Liver (tissue), 9 donors: Measurements from ENCODE around the gene ADK. TPM values are rescaled to one million over a fixed set of nuclear protein-coding genes. Genes with fewer than 3 reads are reported as not detected.
"Not testable (repeated sequence)": the region's sequence is repeated elsewhere in the genome, so short reads cannot be mapped to it uniquely, and the experiment has no call there.

Experiments
- DNase-seq: peaks from one replicate; pipeline ENCODE4 v3.0.0-alpha.2; 2017; ENCODE audit warnings: low spot score
- H3K27ac ChIP-seq, 2 donors: one replicate each; pipeline ENCODE4 v1.7.0; 2013; ENCODE audit warnings: inconsistent platforms in 2 of 2, low read length in 2 of 2, control low read depth in 1 of 2, low read depth in 1 of 2, mild to moderate bottlenecking in 1 of 2
- H3K27me3 ChIP-seq, 4 donors: one replicate each; pipeline versions ENCODE4 v1.6.1 to v1.7.0; 2013; ENCODE audit warnings: low read length in 3 of 4, inconsistent platforms in 1 of 4, mild to moderate bottlenecking in 1 of 4, moderate library complexity in 1 of 4; ENCODE audit not compliant: control insufficient read depth in 4 of 4, insufficient read depth in 4 of 4
- H3K36me3 ChIP-seq, 4 donors: one replicate each; pipeline versions ENCODE4 v1.6.1 to v1.7.0; 2013; ENCODE audit warnings: low read length in 3 of 4, mild to moderate bottlenecking in 3 of 4, low read depth in 1 of 4, moderate library complexity in 1 of 4; ENCODE audit not compliant: control insufficient read depth in 4 of 4, insufficient read depth in 3 of 4
- H3K4me1 ChIP-seq, 4 donors: one replicate each; pipeline versions ENCODE4 v1.6.1 to v1.7.0; 2013; ENCODE audit warnings: low read length in 3 of 4, mild to moderate bottlenecking in 3 of 4, moderate library complexity in 1 of 4; ENCODE audit not compliant: control insufficient read depth in 4 of 4, insufficient read depth in 4 of 4
- H3K4me3 ChIP-seq, 3 donors: one replicate each; pipeline versions ENCODE4 v1.6.1 to v1.7.0; 2013; ENCODE audit warnings: low read length in 3 of 3, control low read depth in 1 of 3, low read depth in 1 of 3, mild to moderate bottlenecking in 1 of 3
- H3K9ac ChIP-seq, 2 donors: one replicate each; pipeline ENCODE4 v1.7.0; 2013; ENCODE audit warnings: low read length in 2 of 2, mild to moderate bottlenecking in 2 of 2, moderate library complexity in 2 of 2, control low read depth in 1 of 2, low read depth in 1 of 2
- H3K9me3 ChIP-seq, 4 donors: one replicate each; pipeline versions ENCODE4 v1.6.1 to v1.7.0; 2013; ENCODE audit warnings: low read length in 3 of 4; ENCODE audit not compliant: control insufficient read depth in 4 of 4
- ATF3 ChIP-seq: IDR thresholded peaks from 2 replicates; pipeline ENCODE4 v1.6.1; 2016; ENCODE audit warnings: antibody characterized with exemption
- CTCF ChIP-seq: fragments of 150-350 bp; IDR thresholded peaks from 2 replicates; pipeline ENCODE4 v1.5.1; 2017; ENCODE audit warnings: improper control_type of control experiment, low read depth, low read length; ENCODE audit not compliant: missing input control
- EGR1 ChIP-seq, 2 donors: IDR thresholded peaks; 2 replicates each; pipeline ENCODE4 v1.6.1; 2016 to 2018; ENCODE audit warnings: antibody characterized with exemption in 2 of 2, low read depth in 2 of 2
- FOXA1 ChIP-seq: IDR thresholded peaks from 2 replicates; pipeline ENCODE4 v1.6.1; 2016; ENCODE audit warnings: antibody characterized with exemption
- FOXA2 ChIP-seq: IDR thresholded peaks from 2 replicates; pipeline ENCODE4 v1.6.1; 2016; ENCODE audit warnings: antibody characterized with exemption
- GABPA ChIP-seq, 2 donors: IDR thresholded peaks in 1 of 2; conservative IDR thresholded peaks in 1 of 2; 2 replicates each; pipeline ENCODE4 v1.6.1; 2016; ENCODE audit warnings: antibody characterized with exemption in 2 of 2, mild to moderate bottlenecking in 1 of 2, moderate library complexity in 1 of 2
- HNF4A ChIP-seq, 2 donors: conservative IDR thresholded peaks; 2 replicates each; pipeline ENCODE4 v1.6.1; 2016; ENCODE audit warnings: antibody characterized with exemption in 2 of 2, mild to moderate bottlenecking in 2 of 2
- HNF4G ChIP-seq: IDR thresholded peaks from 2 replicates; pipeline ENCODE4 v1.6.1; 2016; ENCODE audit warnings: antibody characterized with exemption
- JUND ChIP-seq, 2 donors: IDR thresholded peaks; 2 replicates each; pipeline ENCODE4 v1.6.1; 2016; ENCODE audit warnings: antibody characterized with exemption in 2 of 2
- MAX ChIP-seq: IDR thresholded peaks from 2 replicates; pipeline ENCODE4 v1.6.1; 2016; ENCODE audit warnings: antibody characterized with exemption
- NR2F2 ChIP-seq: IDR thresholded peaks from 2 replicates; pipeline ENCODE4 v1.6.1; 2016; ENCODE audit warnings: antibody characterized with exemption
- RAD21 ChIP-seq, 2 donors: IDR thresholded peaks; 2 replicates each; pipeline ENCODE4 v1.6.1; 2016; ENCODE audit warnings: antibody characterized with exemption in 2 of 2, mild to moderate bottlenecking in 2 of 2
- RXRA ChIP-seq, 2 donors: IDR thresholded peaks; 2 replicates each; pipeline ENCODE4 v1.6.1; 2017 to 2018; ENCODE audit warnings: antibody characterized with exemption in 2 of 2, mild to moderate bottlenecking in 1 of 2
- SP1 ChIP-seq: IDR thresholded peaks from 2 replicates; pipeline ENCODE4 v1.6.1; 2018; ENCODE audit warnings: antibody characterized with exemption, mild to moderate bottlenecking
- TAF1 ChIP-seq: conservative IDR thresholded peaks from 2 replicates; pipeline ENCODE4 v1.6.1; 2016; ENCODE audit warnings: antibody characterized with exemption, mild to moderate bottlenecking
- YY1 ChIP-seq: IDR thresholded peaks from 2 replicates; pipeline ENCODE4 v1.6.1; 2016; ENCODE audit warnings: antibody characterized with exemption, mild to moderate bottlenecking
- ZBTB33 ChIP-seq: IDR thresholded peaks from 2 replicates; pipeline ENCODE4 v1.6.1; 2016; ENCODE audit warnings: antibody characterized with exemption
- WGBS: extraction: QIAGEN DNeasy Blood & Tissue Kit; methylation state at CpG from one replicate; pipeline ENCODE4 v1.1.7; 2013; 5-methylcytosine and 5-hydroxymethylcytosine counted together
- polyA plus RNA-seq, 2 donors: library from polyadenylated mRNA; stranded (reverse) in 1 of 2; unstranded in 1 of 2; fragments of 200-250 nt in 1 of 2; fragments of >200 nt in 1 of 2; fragmentation: Nextera tagmentation in 1 of 2; extraction: Ambion mirVana in 1 of 2; gene quantifications; one replicate each; pipeline versions ENCODE4 v1.2.1 to v1.2.3, GENCODE V29; 2013 to 2015
- total RNA-seq, 2 donors: library from RNA; depleted of rRNA; stranded (reverse); fragments of >200 nt; gene quantifications; one replicate each; pipeline ENCODE4 v1.2.3, GENCODE V29; 2014
- TF ChIP-seq, protein P1 (sequence below): IDR thresholded peaks from 2 replicates; pipeline ENCODE4 v1.6.1; 2016; ENCODE audit warnings: antibody characterized with exemption, mild to moderate bottlenecking
- donor health status: healthy.
- donor health status: healthy.
- donor health status: healthy.
- donor health status: healthy.
- donor health status: healthy.

The ADK gene
- total and polyA plus RNA-seq, 4 donors = 18.0 to 110 (median 65.5) TPM

GRCh38 chr10:74140553-74140952 is 10.5 kb upstream of the ADK start (continued):
- TF ChIP-seq, protein P1, sequence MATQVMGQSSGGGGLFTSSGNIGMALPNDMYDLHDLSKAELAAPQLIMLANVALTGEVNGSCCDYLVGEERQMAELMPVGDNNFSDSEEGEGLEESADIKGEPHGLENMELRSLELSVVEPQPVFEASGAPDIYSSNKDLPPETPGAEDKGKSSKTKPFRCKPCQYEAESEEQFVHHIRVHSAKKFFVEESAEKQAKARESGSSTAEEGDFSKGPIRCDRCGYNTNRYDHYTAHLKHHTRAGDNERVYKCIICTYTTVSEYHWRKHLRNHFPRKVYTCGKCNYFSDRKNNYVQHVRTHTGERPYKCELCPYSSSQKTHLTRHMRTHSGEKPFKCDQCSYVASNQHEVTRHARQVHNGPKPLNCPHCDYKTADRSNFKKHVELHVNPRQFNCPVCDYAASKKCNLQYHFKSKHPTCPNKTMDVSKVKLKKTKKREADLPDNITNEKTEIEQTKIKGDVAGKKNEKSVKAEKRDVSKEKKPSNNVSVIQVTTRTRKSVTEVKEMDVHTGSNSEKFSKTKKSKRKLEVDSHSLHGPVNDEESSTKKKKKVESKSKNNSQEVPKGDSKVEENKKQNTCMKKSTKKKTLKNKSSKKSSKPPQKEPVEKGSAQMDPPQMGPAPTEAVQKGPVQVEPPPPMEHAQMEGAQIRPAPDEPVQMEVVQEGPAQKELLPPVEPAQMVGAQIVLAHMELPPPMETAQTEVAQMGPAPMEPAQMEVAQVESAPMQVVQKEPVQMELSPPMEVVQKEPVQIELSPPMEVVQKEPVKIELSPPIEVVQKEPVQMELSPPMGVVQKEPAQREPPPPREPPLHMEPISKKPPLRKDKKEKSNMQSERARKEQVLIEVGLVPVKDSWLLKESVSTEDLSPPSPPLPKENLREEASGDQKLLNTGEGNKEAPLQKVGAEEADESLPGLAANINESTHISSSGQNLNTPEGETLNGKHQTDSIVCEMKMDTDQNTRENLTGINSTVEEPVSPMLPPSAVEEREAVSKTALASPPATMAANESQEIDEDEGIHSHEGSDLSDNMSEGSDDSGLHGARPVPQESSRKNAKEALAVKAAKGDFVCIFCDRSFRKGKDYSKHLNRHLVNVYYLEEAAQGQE = no peak

GRCh38 chr10:74145133-74145532 is 5.9 kb upstream of the ADK start:
- Histone ChIP-seq H3K9me3 (no peaks in the 10 kb centered on the region), H3K9ac (no peak overlapping the region), H3K27me3 (no peaks in the 10 kb centered on the region), H3K27ac (no peak overlapping the region), H3K36me3 (peaks cover 0 to 3% (median 2%) of the 10 kb centered on the region in 4 donors), H3K4me1 (peaks cover 3 to 13% (median 7%) of the 10 kb centered on the region in 4 donors), H3K4me3 (no peak overlapping the region)
- no peak for DNase-seq
- WGBS = 46% methylated on average over 2 of the region's 2 CpGs
- TF ChIP-seq JUND (IDR thresholded peaks at IDR 0.05) (no peak), FOXA2 (no peak), HNF4A (conservative IDR thresholded peaks at IDR 0.05) (no peak), ZBTB33 (no peak), FOXA1 (no peak), TAF1 (no peak), HNF4G (no peak), SP1 (no peak), NR2F2 (no peak), YY1 (no peak), EGR1 (IDR thresholded peaks at IDR 0.05; ENCODE audit: low read depth in 2 of 2) (no peak), ATF3 (no peak), MAX (no peak), RXRA (IDR thresholded peaks at IDR 0.05) (no peak), CTCF (no peak), GABPA (IDR thresholded peaks at IDR 0.05 in 1 of 2, conservative IDR thresholded peaks at IDR 0.05 in 1 of 2) (no peak), RAD21 (IDR thresholded peaks at IDR 0.05) (no peak)
- TF ChIP-seq, protein P1 = no peak

- not testable (repeated sequence) for H3K9ac ChIP-seq, H3K9me3 ChIP-seq, H3K4me3 ChIP-seq, H3K27me3 ChIP-seq, DNase-seq, H3K36me3 ChIP-seq, H3K27ac ChIP-seq
- H3K4me1 ChIP-seq = peaks cover 0 to 19% (median 7%) of the 10 kb centered on the region in 4 donors
- 97% methylated on average over 10 of the region's 10 CpGs for WGBS
These were observed 4.0 kb upstream of the ADK start for GRCh38 chr10:74146980-74147379.
